Iris pigment epithelial cell (primary cell): ENCODE data around the gene CCDC106.

Experiments used
- DNase-seq: peaks from one replicate; pipeline ENCODE4 v3.0.0-alpha.2; 2011; ENCODE audit warnings: low read depth

Gene CCDC106

DNA sequence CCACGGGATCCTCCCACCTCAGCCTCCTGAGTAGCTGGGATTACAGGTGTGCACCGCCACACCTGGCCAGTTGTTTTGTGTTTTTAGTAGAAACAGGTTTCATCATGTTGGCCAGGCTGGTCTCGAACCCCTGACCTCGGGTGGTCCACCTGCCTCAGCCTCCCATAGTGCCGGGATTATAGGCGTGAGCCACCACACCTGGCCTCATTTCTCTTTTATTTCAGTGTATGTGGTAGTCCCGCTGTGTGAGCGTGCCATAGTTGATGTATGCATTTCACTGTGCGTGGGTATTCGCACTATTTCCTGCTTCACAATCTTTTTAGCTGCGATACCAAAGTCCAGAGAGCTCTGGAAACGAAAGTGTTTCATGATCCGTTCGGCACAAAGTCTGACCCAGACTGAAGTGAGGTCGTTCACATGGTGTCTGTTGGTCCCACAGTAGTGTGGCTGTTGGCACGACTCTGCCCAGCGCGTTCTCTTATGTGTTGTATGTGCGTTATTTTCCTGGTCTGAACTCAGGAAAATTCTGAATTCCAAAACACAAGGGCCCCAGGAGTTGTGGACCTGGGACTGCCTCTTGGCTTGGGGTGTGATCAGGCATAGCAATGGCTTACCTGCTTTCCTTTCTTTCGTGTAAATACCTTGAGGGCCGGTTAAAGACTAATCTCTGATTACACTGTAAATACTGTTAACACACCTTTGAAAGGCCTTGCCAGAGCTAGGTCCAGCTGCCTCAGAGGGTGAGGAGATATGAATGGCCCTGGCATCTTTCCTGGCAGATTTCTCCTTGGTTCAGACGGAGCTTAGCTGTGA, 35.6 kb downstream of the CCDC106 start:
- no peak for DNase-seq

DNA sequence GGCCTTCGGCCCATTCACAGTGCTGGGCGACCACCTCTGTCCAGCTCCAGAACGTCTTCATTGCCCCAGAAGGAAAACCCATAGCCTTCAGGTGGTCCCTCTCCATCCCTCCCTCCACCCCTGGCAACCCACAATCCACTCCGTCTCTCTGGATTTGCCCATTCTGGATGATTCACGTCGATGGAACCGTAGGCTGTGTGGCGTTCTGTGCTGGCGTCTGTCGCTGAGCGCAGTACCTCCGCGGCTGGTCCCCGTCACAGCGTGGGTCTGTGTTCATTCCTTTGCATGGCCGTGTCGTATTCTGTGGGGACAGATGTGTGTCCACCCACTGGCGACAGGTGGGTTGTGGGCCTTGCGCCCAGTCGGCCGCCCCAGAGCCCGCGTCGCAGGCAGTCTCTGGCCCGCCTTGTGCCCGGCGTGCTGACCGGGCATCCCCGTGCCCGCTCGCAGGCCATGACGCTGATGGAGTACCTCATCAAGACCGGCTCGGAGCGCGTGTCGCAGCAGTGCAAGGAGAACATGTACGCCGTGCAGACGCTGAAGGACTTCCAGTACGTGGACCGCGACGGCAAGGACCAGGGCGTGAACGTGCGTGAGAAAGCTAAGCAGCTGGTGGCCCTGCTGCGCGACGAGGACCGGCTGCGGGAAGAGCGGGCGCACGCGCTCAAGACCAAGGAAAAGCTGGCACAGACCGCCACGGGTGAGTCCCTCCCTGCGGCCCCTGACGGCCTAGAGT, 37.1 kb downstream of the CCDC106 start:
- DNase-seq: no peak

DNA sequence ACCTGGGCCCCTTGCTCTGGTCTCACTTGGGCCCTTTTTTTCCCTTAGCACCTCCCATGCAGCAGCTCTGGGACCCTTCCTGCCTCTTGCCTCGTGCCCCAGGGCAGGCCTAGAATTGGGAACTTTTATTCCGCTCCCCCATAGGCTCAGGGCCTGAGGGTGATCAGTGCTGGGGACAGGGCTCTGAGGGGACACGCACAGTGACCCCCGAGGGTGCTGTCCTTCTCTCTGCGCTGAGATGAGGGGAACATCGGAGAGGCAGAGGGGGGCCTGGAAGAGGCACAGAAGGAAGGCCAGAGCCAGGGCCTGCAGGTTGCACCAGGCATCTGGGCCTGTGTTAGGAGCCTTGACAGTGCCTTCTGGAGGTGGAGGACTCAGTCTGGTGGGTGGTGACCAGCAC, 37.8 kb downstream of the CCDC106 start:
- DNase-seq: no peak

DNA sequence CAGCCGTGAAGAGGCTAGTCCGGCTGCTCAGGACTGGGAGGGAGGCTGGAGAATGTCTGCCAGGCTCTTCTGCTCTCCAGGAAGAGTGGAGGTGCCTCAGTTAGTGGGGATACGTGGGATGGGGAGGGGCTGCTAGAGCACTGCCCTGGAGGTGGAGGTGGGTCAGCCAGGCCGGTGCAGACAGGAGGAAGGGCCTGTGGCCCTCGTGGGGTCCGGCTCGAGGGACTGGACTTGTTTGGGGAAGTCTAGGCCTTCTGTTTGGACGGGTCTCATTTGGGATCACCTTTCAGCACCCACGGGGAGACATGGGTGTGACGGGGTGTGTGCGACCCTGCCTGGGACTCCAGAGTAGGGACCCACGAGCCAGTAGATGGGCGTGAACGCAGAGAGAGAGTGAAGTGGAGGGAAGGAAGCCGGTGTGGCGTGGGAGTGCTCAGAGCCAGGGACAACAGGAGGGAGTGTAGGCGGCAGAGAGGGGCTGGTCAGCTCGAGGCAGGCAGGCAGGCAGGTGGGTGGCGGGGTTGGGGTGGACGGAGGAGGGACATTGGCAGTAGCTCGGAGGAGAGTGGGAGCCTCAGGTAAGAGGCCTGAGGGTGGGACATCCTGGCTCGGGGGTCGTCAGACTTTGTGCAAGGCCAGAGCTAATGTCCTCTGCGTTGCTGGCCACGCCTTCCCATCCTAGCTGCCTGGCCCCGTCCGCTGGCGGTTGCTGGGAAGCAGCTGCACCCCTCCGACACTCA, 38.5 kb downstream of the CCDC106 start:
- DNase-seq: no peak

DNA sequence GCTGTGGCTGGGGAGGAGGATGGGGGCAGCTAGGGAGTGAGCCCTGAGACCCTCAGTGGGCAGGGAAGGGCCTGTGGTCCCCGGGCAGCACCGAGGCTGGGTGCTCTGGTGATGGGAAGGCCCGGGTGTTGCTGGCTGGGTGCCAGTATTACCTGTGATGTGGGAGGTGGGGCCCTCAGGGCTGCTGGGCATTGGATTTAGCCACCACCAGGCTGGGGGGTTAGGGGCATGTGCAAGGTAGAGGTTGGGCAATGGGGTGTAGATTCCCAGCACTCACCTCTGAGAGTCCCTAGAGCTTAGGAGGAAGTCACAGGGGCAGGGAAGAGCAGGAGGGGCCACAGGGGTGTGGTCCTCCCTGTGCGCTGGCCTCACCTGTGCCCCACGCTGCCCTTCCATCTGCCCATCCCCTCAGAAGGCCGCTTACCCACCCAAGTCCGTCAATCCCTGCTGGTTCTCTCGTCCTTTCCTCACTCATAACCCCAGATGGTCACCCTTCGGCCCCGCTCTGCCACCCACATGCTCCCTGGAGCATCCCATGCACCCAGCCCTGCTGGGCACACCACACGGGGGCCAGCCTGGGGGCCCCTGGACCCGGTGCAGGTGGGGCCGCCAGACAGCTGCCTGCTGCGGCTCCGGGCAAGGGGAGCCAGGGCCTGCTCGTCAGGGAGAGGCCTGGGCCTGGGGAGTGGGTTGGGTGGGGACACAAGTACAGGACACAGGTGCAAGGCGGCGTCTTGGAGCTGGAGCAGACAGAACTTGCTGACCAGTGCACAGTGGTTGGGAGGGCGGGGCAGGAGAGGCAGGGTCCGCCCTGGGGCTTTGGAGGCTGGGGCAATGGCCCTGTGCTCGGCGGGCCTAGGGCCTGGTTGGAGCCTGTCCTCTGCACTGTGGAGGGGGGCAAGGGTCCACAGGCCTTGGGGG, 39.5 kb downstream of the CCDC106 start:
- DNase-seq: no peak

DNA sequence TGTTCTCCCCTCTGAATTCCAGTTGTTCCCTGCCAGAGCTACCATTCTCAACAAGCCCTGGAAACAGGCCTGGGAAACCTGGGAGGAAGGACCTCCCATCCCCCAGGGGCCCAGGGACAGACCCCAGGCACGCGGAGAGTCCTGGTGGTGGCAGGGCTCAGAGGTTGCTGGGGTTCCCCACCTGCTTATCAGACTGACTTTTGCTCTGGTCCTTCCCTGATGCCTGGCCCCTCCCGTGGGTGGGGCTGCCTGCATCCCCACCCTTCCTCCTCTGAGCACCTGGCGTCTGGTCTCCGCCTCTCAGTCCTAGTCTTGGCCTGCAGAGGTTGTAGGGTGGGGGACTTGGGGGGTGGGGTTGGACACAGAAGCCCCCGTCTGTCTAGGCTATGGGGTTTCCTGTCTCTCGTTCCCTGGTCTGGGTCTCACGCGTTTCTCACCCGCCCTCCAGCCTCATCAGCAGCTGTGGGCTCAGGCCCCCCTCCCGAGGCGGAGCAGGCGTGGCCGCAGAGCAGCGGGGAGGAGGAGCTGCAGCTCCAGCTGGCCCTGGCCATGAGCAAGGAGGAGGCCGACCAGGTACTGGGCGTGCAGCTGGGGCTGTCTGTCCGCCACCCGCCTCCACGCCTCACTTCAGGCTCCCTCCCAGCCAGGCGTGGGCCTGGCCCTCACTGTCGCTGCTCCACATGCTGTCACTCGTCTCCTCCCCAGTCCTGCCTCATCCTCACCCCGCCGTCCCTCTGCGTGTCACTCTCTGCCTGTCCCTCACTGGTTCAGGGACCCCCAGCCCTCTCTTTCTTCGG, 40.6 kb downstream of the CCDC106 start:
- DNase-seq: no peak

DNA sequence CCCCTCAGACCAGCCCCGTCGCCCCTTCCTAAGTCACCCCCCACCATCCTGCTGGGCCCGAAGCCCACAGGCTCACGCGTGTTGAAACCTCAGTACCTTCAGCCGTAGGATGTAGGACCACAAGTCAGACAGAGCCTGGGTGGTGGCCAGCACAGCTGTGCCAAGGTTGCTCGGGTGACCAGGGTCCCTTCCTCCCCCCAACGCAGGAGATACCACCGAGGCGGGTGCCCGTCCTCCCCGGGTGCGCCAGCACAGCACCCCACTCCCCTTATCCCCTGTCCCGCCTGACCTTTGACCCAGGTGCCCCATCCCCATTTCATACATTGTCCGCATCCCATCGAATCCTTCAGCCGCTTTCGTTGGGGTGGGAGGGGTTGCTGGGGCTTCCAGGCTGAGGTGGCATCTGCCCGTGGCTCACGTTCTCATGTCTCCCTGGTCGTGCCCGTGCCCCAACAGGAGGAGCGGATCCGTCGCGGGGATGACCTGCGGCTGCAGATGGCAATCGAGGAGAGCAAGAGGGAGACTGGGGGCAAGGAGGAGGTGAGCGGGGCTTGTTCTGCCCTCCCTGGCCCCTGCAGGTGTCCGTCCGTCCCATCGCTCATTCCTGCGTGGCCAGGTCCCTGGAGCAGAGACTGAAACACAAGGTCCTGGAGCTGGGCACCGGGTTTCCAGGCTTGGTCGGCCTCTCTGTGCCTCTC, 41.5 kb downstream of the CCDC106 start:
- no peak for DNase-seq

DNA sequence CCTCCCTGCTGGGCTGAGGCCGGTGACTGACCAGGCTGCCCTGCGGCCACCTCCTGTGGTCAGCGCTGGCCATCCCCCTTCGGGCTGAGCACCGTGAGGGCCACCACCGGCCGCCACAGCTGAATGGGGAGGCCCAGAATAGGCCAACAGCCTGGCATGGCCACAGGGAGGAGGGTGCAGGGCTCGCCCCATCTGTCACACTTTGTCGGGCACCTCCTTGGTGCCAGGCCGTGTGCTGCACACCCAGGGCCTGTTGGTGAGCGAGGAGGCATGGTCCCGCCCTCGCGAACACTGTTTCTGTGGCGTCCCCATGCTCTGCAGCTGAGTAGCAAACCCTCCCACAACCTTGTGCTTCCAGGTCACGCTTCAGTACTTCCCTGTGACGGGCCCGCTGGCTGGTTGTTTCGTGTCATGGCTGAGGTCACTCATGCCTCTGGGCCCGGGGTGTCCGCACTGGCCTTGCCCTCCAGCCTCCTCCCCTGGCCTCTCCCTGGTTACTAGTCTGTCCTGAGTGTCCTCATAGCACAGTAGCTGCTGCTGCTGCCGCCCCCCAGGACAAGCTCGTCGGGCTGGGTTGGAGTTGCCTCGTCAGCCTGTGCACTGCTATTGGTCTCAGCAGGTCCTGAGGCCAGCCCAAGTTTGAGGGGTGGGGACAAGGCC, 42.2 kb downstream of the CCDC106 start:
- no peak for DNase-seq

DNA sequence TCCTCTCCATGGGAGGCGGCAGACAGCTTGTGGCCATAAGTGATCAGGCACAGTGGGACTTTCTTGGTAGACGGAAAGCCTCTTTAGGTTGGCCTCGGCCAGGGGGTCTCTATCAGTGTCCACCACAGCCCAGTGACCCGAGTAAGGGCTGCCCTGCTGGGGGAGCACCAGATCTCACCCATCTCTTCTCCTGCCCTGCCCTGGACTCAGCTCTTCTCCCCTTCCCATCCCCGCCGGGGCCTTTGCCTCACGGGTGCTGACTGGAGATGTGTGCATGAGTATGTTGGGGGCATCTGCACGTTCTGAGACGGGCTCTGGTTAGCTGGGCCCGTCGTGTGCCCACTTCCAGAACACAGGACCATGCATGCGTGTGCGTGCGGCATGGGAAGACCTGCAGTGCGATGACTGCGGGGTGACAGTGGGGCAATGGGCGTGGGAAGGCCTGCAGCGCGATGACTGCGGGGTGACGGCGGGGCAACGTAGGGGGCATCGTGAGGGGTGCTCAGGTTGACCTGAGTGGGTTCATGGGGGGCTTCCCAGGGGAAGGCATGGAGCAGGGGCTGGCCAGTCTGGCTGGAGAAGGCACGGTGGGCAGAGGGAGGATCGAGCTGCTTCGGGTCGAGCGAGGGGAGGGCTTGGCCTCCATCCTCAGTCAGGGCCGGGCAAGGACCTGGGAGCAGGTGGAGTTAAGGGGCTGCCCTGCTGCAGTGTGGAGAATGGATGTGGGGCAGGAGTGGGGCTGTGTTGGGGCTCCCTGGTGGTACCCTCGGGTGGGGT, 42.9 kb downstream of the CCDC106 start:
- no peak for DNase-seq

DNA sequence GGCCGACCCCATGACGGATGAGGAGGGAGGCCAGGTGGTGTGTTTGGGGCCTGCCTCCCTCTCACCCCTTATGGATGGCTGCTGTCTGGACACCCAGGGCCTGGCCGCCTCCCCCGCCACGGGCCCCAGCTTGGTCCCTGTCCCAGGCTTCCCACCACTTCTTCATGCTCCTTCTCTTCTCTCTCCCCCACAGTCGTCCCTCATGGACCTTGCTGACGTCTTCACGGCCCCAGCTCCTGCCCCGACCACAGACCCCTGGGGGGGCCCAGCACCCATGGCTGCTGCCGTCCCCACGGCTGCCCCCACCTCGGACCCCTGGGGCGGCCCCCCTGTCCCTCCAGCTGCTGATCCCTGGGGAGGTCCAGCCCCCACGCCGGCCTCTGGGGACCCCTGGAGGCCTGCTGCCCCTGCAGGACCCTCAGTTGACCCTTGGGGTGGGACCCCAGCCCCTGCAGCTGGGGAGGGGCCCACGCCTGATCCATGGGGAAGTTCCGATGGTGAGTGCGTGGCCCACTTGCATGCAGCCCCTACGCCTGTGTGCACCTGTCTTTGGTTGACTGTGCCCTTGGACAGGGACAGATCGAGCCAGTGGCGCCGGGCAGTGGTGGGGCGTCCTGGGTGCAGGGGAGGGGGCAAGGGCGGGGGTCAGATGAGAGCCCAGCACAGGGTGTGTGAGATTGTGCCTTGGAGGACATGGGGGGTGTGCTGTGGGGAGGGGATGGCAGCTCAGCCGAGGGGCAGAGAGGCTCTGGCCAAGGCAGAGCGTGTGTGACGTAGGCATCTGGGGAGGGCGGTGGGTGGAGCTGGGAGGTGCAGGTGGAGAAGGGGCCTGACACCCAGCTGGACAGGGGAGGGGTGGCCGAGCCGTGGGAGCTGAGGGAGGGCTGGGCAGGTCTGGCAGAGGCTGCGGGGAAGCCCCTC, 43.8 kb downstream of the CCDC106 start:
- DNase-seq: no peak

DNA sequence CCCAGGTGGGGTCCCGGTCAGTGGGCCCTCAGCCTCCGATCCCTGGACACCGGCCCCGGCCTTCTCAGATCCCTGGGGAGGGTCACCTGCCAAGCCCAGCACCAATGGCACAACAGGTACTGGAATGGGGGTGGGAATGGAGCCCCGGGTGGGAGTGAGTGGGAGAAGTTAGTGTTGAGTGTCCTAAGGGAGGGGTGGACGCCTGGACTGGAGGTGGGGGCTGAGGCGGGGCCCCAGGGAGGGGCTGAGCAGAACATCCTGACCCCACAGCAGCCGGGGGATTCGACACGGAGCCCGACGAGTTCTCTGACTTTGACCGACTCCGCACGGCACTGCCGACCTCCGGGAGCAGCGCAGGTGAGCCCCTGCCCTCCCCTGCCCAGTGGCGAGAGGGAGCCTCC, 44.7 kb downstream of the CCDC106 start:
- DNase-seq: no peak

DNA sequence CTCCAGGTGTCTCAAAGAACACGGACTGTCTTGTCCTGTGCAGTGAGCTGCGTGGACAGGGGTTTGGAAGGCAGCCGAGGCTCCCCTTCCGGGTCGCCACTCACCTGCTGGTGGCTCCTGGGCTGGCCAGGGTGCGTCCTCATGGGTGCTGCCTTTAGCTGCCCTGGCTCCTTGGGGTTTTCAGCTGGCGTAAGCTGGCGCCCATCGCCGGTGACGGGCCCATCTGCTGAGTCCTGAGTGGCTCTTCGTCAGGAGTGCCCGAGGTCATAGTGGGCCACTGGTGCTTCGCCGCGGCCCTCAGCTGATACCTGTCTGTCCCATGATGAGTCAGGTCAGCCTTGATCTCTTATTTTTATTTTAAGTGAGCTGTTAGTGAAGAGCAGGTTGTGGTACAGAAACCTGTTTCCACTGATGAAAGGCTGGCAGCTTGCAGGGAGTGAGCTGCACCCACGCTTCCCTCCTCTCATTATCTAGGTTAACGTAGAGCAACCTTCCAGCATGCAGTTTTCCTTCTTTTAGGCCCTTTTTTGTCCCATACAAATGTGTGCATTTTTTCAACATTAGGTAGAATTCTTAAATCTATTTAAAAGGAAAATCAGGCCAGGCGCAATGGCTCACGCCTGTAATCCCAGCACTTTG, 45.4 kb downstream of the CCDC106 start:
- DNase-seq: no peak

DNA sequence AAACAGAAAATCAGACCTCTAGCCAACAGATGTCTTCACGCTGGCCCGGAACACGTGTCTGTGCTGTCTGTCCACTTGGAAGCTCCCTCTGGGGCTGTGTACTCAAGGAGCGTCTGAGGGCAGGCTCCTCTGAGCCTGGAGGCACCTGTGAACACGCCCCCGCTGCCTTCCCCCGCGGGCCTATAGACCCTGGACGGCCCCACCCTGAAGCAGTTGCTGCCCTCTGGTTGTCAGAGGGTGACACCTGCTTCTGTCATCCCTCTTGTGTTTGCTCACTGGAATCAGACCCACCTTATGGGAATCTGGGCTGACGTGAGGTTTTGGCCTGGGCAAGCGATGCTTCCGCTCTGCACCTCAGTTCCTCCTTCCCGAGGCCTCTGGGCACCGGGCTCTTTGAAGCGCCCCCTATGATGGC, 46.2 kb downstream of the CCDC106 start:
- DNase-seq: no peak

DNA sequence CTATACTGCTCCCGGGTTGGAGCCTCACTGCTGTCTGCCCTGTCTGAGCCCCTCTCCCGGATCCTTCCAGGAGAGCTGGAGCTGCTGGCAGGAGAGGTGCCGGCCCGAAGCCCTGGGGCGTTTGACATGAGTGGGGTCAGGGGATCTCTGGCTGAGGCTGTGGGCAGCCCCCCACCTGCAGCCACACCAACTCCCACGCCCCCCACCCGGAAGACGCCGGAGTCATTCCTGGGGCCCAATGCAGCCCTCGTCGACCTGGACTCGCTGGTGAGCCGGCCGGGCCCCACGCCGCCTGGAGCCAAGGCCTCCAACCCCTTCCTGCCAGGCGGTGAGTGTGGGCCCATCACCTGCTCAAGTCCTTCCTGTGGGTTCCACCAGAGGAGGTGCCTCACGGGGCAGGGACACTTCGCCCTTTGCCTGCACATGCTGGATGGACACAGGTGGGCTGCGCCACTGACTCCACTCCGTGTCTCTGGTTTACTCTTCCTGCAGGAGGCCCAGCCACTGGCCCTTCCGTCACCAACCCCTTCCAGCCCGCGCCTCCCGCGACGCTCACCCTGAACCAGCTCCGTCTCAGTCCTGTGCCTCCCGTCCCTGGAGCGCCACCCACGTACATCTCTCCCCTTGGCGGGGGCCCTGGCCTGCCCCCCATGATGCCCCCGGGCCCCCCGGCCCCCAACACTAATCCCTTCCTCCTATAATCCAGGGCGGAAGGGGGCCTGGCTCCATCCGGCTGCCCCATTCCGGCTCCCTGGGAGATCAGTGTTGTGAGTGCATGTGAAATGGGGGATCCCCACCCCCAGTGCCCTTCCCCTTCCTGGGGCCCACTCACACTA, 46.9 kb downstream of the CCDC106 start:
- DNase-seq: no peak

DNA sequence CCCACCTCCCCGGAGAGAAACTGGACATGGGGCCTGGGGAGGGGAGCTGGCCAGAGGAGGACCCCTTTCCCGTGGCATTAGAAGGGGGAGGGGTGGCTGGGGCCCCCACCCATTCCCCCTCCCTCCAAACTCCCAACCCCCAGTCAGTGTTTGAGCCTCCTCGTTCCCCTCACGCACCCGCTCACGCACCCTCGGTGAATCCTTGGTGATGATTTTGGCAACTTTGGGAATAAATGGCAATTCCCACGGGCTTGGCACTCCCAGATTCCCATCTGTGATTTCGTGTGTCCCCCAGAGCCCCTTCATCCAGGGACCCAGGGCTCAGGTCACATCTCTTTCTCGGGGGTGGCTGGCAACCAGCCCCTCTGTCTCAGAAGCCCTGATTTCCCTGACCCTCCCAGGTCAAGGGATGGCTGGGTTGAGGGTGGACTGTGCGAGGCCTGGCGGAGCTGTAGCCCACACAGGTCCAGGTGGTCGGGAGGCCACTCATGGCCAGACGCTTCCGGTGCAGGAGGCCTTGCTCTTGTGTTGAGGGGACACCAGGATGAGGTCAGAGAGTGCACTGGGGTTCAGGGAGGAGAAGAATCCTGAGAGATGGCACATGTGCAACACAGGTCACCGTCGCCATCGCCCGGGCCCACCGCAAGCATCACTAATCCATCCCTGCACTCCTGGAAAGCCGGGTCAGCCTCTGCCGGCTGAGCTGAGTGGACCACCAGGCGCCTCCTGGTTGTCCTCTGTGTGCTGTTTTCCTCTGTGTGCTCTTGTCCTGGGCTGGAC, 47.7 kb downstream of the CCDC106 start:
- no peak for DNase-seq
